Testis (tissue), 3 donors: ENCODE measurements around the gene GAS5. TPM values are rescaled to one million over a fixed set of nuclear protein-coding genes. Genes with fewer than 3 reads are reported as not detected.

Experiments used
- DNase-seq: peaks from one replicate; pipeline ENCODE4 v3.0.0-alpha.2; 2019
- H3K27ac ChIP-seq, 2 donors: fragments of 200-600 bp; sonication (generic); one replicate each; pipeline ENCODE4 v1.5.1; 2019
- H3K27me3 ChIP-seq: fragments of 200-600 bp; sonication (generic); one replicate; pipeline ENCODE4 v1.5.1; 2019
- H3K36me3 ChIP-seq: fragments of 200-600 bp; sonication (generic); one replicate; pipeline ENCODE4 v1.5.1; 2017; ENCODE audit warnings: low read depth; ENCODE audit errors: missing control alignments
- H3K4me1 ChIP-seq: fragments of 200-600 bp; sonication (generic); one replicate; pipeline ENCODE4 v1.5.1; 2019
- H3K4me3 ChIP-seq, 2 donors: fragments of 200-600 bp; sonication (generic); one replicate each; pipeline ENCODE4 v1.5.1; 2017 to 2019
- H3K9me3 ChIP-seq: fragments of 200-600 bp; sonication (generic); one replicate; pipeline ENCODE4 v1.5.1; 2017
- CTCF ChIP-seq, 3 experiments: fragments of 450-650 bp in 2 of 3; fragments of 200-600 bp in 1 of 3; sonication (generic) in 1 of 3; IDR thresholded peaks; one replicate each; pipeline ENCODE4 v1.5.1; 2016 to 2019; ENCODE audit warnings: antibody characterized with exemption in 3 of 3, mild to moderate bottlenecking in 2 of 3, moderate library complexity in 1 of 3
- POLR2A ChIP-seq: fragments of 450-650 bp; IDR thresholded peaks from one replicate; pipeline ENCODE4 v1.6.1; 2017; ENCODE audit warnings: antibody characterized with exemption, mild to moderate bottlenecking, moderate library complexity
- whole genome bisulfite sequencing, 2 donors: methylation state at CpG; one replicate each; pipeline ENCODE4 v1.1.5; 2018; 5-methylcytosine and 5-hydroxymethylcytosine counted together
- intact Hi-C: fragments of 100-400 bp; cut with DNase I; formaldehyde crosslinking; loops from one replicate; pipeline ENCODE4 v1.15.1; 2023; ENCODE audit warnings: low total_unique reads
- polyA plus RNA-seq: library from polyadenylated mRNA; stranded (reverse); fragments of 350-450 nt; fragmentation: Illumina TruSeq; extraction: RNeasy Lipid Tissue Mini Kit (QIAGEN cat#74804); gene quantifications from one replicate; pipeline ENCODE4 v1.2.3, GENCODE V29; 2014; ENCODE audit warnings: low read depth, low replicate concordance; ENCODE audit not compliant: insufficient read depth
- total RNA-seq, 2 donors: library from RNA; depleted of rRNA; stranded (reverse); fragments of >200 nt; gene quantifications; one replicate each; pipeline ENCODE4 v1.2.3, GENCODE V29; 2016

The GAS5 gene
- total and polyA plus RNA-seq, 3 donors from 2014 or later = 101 to 158 (median 130) TPM

DNA sequence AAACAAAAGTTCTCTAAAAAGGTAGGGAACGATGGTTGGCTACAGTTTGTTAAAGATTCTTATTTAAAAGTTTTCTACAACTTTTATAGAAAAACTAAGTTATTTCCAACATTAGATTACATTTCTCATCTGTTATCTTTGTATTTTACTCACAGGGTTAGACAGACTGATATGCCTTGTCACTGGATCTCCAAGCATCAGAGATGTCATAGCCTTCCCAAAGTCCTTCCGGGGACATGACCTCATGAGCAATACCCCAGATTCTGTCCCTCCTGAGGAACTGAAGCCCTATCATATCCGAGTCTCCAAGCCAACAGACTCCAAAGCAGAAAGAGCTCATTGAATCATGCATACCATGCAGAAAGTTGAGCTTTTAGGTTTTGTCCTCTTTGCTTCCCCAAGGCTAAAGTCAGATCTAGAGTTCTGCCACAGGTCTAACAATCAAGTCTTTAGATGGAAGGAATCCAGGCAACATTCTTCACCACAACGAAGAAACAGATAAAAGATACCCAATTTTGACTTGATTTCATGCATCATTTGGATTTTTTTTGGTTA is 10.3 kb downstream of the GAS5 start:
- intact Hi-C loops = no loop called here
- Histone ChIP-seq H3K27ac (no peak overlapping the region), H3K4me3 (no peak overlapping the region), H3K9me3 (no peaks in the 10 kb centered on the region), H3K4me1 (no peaks in the 10 kb centered on the region), H3K27me3 (no peaks in the 10 kb centered on the region), H3K36me3 (no peaks in the 10 kb centered on the region)
- no peak for DNase-seq
- TF ChIP-seq POLR2A (no peak), CTCF (IDR thresholded peaks at IDR 0.05) (no peak)
- WGBS, 2 donors = 76 to 80% methylated on average over 4 of the region's 4 CpGs

- Histone ChIP-seq H3K4me1 (no peaks in the 10 kb centered on the region), H3K4me3 (no peak overlapping the region), H3K27ac (no peak overlapping the region), H3K27me3 (no peaks in the 10 kb centered on the region), H3K36me3 (no peaks in the 10 kb centered on the region), H3K9me3 (no peaks in the 10 kb centered on the region)
- TF ChIP-seq CTCF (IDR thresholded peaks at IDR 0.05) = no peak
- no peak for TF ChIP-seq POLR2A
- intact Hi-C loops = no loop called here
- 89 to 93% methylated on average over 2 of the region's 2 CpGs for WGBS, 2 donors
- DNase-seq = no peak
Observed at GRCh38 chr1:173856903-173857302, 10.9 kb downstream of the GAS5 start.

GRCh38 chr1:173856014-173856413 is 11.8 kb downstream of the GAS5 start:
- intact Hi-C loops = no loop called here
- H3K4me1 ChIP-seq = no peaks in the 10 kb centered on the region
- H3K27ac ChIP-seq = no peak overlapping the region
- WGBS, 2 donors = 87 to 94% methylated on average over 1 of the region's 1 CpG
- H3K4me3 ChIP-seq = no peak overlapping the region
- no peaks in the 10 kb centered on the region for H3K27me3 ChIP-seq
- no peaks in the 10 kb centered on the region for H3K9me3 ChIP-seq
- no peaks in the 10 kb centered on the region for H3K36me3 ChIP-seq
- no peak for DNase-seq
- TF ChIP-seq POLR2A = no peak
- TF ChIP-seq CTCF (IDR thresholded peaks at IDR 0.05) = no peak

DNA sequence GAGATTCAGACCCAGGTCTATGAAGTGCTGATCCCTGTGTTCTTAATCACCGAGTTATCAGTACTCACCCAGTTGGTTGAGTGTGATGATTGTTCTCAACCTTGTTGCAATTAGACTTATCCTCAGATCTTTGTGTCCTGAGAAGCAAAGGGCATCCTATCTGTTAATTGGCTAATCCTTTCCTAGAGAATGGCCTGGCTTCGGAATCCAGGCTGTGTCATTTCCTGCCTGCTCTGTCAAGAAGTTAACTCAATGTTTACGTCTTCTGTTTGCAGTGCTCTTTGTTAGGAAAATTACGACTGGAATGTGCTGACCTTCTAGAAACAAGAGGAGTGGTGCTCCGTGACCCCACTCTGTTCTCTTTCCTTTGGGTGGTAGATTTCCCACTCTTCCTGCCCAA is 14.7 kb downstream of the GAS5 start:
- intact Hi-C loops = no loop called here
- Histone ChIP-seq H3K27ac (no peak overlapping the region), H3K4me1 (no peaks in the 10 kb centered on the region), H3K9me3 (no peaks in the 10 kb centered on the region), H3K36me3 (no peaks in the 10 kb centered on the region), H3K27me3 (no peaks in the 10 kb centered on the region), H3K4me3 (no peak overlapping the region)
- TF ChIP-seq POLR2A = no peak
- no peak for TF ChIP-seq CTCF (IDR thresholded peaks at IDR 0.05)
- 66 to 70% methylated on average over 5 of the region's 5 CpGs for WGBS, 2 donors
- no peak for DNase-seq

- Histone ChIP-seq H3K27ac (no peak overlapping the region), H3K36me3 (no peaks in the 10 kb centered on the region)
- no peak for DNase-seq
Observed at GRCh38 chr1:173852105-173852504, 15.7 kb downstream of the GAS5 start.

More at GRCh38 chr1:173852105-173852504, 15.7 kb downstream of the GAS5 start:
- H3K4me3 ChIP-seq = no peak overlapping the region
- H3K4me1 ChIP-seq = no peaks in the 10 kb centered on the region
- no peak for TF ChIP-seq CTCF (IDR thresholded peaks at IDR 0.05)
- TF ChIP-seq POLR2A = no peak
- intact Hi-C loops = no loop called here
- H3K27me3 ChIP-seq = no peaks in the 10 kb centered on the region
- no peaks in the 10 kb centered on the region for H3K9me3 ChIP-seq
- WGBS, 2 donors = 87 to 94% methylated on average over 4 of the region's 4 CpGs
